ENCODE data around the gene TES. TPM values are rescaled to one million over a fixed set of nuclear protein-coding genes. Genes with fewer than 3 reads are reported as not detected.

The TES gene
- total and polyA plus RNA-seq, 4 donors: 51.9 to 105 (median 78.0) TPM

DNA sequence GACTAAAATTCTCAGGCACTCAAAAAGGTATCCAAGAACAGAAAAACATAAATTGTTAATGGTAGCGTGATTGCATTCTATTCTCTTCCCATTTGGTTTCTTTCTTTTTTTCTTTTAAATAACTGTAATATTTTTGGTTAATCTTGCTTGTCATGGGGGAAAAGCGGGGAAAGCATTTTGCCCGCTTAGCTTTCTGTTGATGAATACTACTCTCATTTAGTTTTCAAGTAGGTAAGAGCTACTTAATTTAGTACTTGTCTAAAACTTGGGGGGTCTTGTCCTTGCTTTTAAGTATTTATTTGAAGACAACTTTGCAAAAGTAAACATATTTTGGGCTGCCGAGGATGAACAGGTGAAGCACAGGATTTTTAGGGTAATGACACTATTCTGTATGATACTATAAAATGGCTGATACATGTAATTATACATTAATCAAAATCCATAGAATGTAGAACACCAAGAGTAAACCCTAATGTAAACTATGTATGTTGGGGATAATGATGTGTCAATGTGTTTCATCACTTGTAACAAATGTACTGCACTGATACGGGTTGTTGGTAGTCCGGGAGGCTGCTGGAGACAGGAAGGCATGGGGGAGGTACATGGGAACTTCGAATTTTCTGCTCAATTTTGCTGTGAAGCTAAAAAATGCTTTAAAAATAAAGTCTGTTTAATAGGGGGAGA is 1.7 kb downstream of the TES start:
- Histone ChIP-seq H3K27ac (ENCODE audit: low read depth in 1 of 2, low read length in 1 of 2) (peak overlapping the region in 1 of 2 donors; percentile 50), H3K9me3 (ENCODE audit: control insufficient read depth in 4 of 4, insufficient read depth in 3 of 4, low read length in 3 of 4) (no peaks in the 10 kb centered on the region), H3K9ac (ENCODE audit: insufficient read depth in 1 of 2, low read length in 2 of 2) (peak overlapping the region in 1 of 2 donors; percentile 89), H3K27me3 (ENCODE audit: control insufficient read depth in 3 of 3, insufficient read depth in 3 of 3, low read length in 2 of 3) (peaks cover 0 to 18% (median 0%) of the 10 kb centered on the region in 3 donors), H3K36me3 (ENCODE audit: control insufficient read depth in 4 of 4, insufficient read depth in 4 of 4, low read length in 4 of 4) (no peaks in the 10 kb centered on the region), H3K4me3 (no peak overlapping the region), H3K4me1 (ENCODE audit: control insufficient read depth in 5 of 5, insufficient read depth in 5 of 5, low read length in 5 of 5) (peaks cover 2 to 27% (median 7%) of the 10 kb centered on the region in 5 donors)
- 29 to 35% methylated on average over 7 of the region's 7 CpGs for WGBS, 2 donors
- DNase-seq (peak in 1 of 3 donors; percentile 47), ATAC-seq (ENCODE audit: insufficient read depth, low FRiP score) (no peak)
- TF ChIP-seq CTCF (IDR thresholded peaks at IDR 0.05; ENCODE audit: control extremely low read depth, extremely low read depth): no peak

DNA sequence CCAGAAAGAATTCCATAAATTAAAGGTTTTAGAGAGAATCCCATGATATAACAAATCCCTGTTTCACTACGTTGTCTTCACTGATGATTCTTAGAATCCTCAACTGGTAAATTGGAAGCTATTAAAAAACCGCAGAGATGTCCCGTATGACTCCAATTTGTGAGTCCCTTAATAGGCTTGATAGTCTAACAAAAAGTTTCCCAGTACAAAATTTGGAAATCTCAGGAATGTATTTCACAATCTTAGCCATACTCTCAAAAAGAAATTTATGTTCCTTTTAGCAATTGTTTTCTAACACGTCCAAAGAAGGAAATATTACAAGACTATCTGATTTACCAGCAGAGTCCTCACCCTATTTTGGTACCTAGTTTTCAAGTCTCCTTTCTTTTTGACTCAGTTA is 2.5 kb downstream of the TES start:
- no peak overlapping the region for H3K27ac ChIP-seq (ENCODE audit: low read depth in 1 of 2, low read length in 1 of 2)
- H3K9ac ChIP-seq (ENCODE audit: insufficient read depth in 1 of 2, low read length in 2 of 2): no peak overlapping the region
- no peak for TF ChIP-seq CTCF (IDR thresholded peaks at IDR 0.05; ENCODE audit: control extremely low read depth, extremely low read depth)
- H3K27me3 ChIP-seq (ENCODE audit: control insufficient read depth in 3 of 3, insufficient read depth in 3 of 3, low read length in 2 of 3): peaks cover 0 to 18% (median 0%) of the 10 kb centered on the region in 3 donors
- H3K4me3 ChIP-seq: no peak overlapping the region
- no peaks in the 10 kb centered on the region for H3K9me3 ChIP-seq (ENCODE audit: control insufficient read depth in 4 of 4, insufficient read depth in 3 of 4, low read length in 3 of 4)
- ATAC-seq (ENCODE audit: insufficient read depth, low FRiP score): no peak
- 40 to 47% methylated on average over 4 of the region's 4 CpGs for WGBS, 2 donors
- no peaks in the 10 kb centered on the region for H3K36me3 ChIP-seq (ENCODE audit: control insufficient read depth in 4 of 4, insufficient read depth in 4 of 4, low read length in 4 of 4)
- peaks cover 2 to 33% (median 8%) of the 10 kb centered on the region in 5 donors for H3K4me1 ChIP-seq (ENCODE audit: control insufficient read depth in 5 of 5, insufficient read depth in 5 of 5, low read length in 5 of 5)
- DNase-seq: peak in 1 of 3 donors; percentile 44

- no peaks in the 10 kb centered on the region for H3K9me3 ChIP-seq (ENCODE audit: control insufficient read depth in 4 of 4, insufficient read depth in 3 of 4, low read length in 3 of 4)
- H3K27me3 ChIP-seq (ENCODE audit: control insufficient read depth in 3 of 3, insufficient read depth in 3 of 3, low read length in 2 of 3): peaks cover 0 to 18% (median 0%) of the 10 kb centered on the region in 3 donors
- WGBS, 2 donors: 49 to 61% methylated on average over 4 of the region's 4 CpGs
- H3K4me3 ChIP-seq: no peak overlapping the region
- peaks cover 2 to 38% (median 8%) of the 10 kb centered on the region in 5 donors for H3K4me1 ChIP-seq (ENCODE audit: control insufficient read depth in 5 of 5, insufficient read depth in 5 of 5, low read length in 5 of 5)
- no peak for TF ChIP-seq CTCF (IDR thresholded peaks at IDR 0.05; ENCODE audit: control extremely low read depth, extremely low read depth)
- H3K9ac ChIP-seq (ENCODE audit: insufficient read depth in 1 of 2, low read length in 2 of 2): no peak overlapping the region
- DNase-seq (peak; percentile 16 to 67 (median 64)), ATAC-seq (ENCODE audit: insufficient read depth, low FRiP score) (no peak)
- H3K36me3 ChIP-seq (ENCODE audit: control insufficient read depth in 4 of 4, insufficient read depth in 4 of 4, low read length in 4 of 4): no peaks in the 10 kb centered on the region
- peak overlapping the region in 1 of 2 donors; percentile 45 for H3K27ac ChIP-seq (ENCODE audit: low read depth in 1 of 2, low read length in 1 of 2)
These were observed 3.2 kb downstream of the TES start for GRCh38 chr7:116213361-116214130.

Data from lung (tissue), 12 donors.